Lower lobe of right lung (tissue), 2 donors: Measurements from ENCODE around the gene PBX4. TPM values are rescaled to one million over a fixed set of nuclear protein-coding genes. Genes with fewer than 3 reads are reported as not detected.

ENCODE experiments used
- ATAC-seq, 2 donors: fragments of 200-7000 bp; cut with Tn5 transposase; one replicate each; pipeline ENCODE4 v1.9.1; 2020 to 2022; ENCODE audit warnings: mild to moderate bottlenecking in 2 of 2, moderate library complexity in 2 of 2
- DNase-seq: peaks from one replicate; pipeline ENCODE4 v3.0.0-alpha.2; 2020
- H3K27ac ChIP-seq: fragments of 200-600 bp; one replicate; pipeline ENCODE4 v1.8.0; 2022
- H3K27me3 ChIP-seq: fragments of 200-600 bp; one replicate; pipeline ENCODE4 v1.8.0; 2022; ENCODE audit warnings: low read depth
- H3K36me3 ChIP-seq: fragments of 200-600 bp; one replicate; pipeline ENCODE4 v1.8.0; 2022; ENCODE audit warnings: mild to moderate bottlenecking
- H3K4me1 ChIP-seq: fragments of 200-600 bp; one replicate; pipeline ENCODE4 v1.8.0; 2022
- H3K4me3 ChIP-seq: fragments of 200-600 bp; one replicate; pipeline ENCODE4 v1.8.0; 2022; ENCODE audit warnings: mild to moderate bottlenecking
- H3K9me3 ChIP-seq: fragments of 200-600 bp; one replicate; pipeline ENCODE4 v1.8.0; 2022
- intact Hi-C: fragments of 100-400 bp; cut with DNase I; formaldehyde crosslinking; loops from one replicate; pipeline ENCODE4 v1.11.0; 2022
- total RNA-seq: library from RNA; stranded (reverse); fragmentation: NEBNext Ultra II Directional; extraction: Animal tissue kit (Norgen Biotek cat#: 25700); gene quantifications from one replicate; pipeline ENCODE4 v1.2.1, GENCODE V29; 2021
- TF ChIP-seq, protein P1 (sequence below): fragments of 200-600 bp; IDR thresholded peaks from one replicate; pipeline ENCODE4 v1.8.0; 2022; ENCODE audit warnings: antibody characterized with exemption, mild to moderate bottlenecking
- donor health status: DM: no; HTN: yes; CAD: no; lungs with severe emphysema.

PBX4 gene
- total RNA-seq, 1 donor from 2014 or later, result 3.7 TPM

DNA sequence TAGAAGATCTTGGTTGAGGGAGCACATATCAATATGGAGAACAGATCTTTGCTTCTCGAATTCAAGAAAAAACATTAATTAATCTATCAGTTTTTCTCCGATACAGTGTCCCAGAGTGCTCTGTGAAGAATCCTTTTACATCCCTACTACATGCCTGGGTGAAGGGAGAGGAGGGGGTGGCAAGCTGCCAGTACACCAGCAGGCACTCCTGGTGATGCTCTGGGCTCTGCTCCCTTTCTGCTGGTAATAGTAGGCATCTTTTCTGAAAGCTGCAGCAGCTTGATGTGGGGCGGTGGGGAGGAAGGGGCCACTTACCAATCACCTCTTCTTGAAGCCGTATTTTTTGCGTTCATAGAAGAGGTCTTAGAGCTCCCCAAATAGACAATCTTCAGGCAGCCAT lies 30.7 kb downstream of the PBX4 start:
- H3K27me3 ChIP-seq, result no peaks in the 10 kb centered on the region
- no peak overlapping the region for H3K27ac ChIP-seq
- ATAC-seq, result no peak
- TF ChIP-seq, protein P1, sequence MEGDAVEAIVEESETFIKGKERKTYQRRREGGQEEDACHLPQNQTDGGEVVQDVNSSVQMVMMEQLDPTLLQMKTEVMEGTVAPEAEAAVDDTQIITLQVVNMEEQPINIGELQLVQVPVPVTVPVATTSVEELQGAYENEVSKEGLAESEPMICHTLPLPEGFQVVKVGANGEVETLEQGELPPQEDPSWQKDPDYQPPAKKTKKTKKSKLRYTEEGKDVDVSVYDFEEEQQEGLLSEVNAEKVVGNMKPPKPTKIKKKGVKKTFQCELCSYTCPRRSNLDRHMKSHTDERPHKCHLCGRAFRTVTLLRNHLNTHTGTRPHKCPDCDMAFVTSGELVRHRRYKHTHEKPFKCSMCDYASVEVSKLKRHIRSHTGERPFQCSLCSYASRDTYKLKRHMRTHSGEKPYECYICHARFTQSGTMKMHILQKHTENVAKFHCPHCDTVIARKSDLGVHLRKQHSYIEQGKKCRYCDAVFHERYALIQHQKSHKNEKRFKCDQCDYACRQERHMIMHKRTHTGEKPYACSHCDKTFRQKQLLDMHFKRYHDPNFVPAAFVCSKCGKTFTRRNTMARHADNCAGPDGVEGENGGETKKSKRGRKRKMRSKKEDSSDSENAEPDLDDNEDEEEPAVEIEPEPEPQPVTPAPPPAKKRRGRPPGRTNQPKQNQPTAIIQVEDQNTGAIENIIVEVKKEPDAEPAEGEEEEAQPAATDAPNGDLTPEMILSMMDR, result no peak
- H3K4me3 ChIP-seq, result no peak overlapping the region
- DNase-seq, result no peak
- peaks cover 15% of the 10 kb centered on the region for H3K4me1 ChIP-seq
- no peaks in the 10 kb centered on the region for H3K9me3 ChIP-seq
- intact Hi-C loops, result no loop called here
- no peaks in the 10 kb centered on the region for H3K36me3 ChIP-seq

DNA sequence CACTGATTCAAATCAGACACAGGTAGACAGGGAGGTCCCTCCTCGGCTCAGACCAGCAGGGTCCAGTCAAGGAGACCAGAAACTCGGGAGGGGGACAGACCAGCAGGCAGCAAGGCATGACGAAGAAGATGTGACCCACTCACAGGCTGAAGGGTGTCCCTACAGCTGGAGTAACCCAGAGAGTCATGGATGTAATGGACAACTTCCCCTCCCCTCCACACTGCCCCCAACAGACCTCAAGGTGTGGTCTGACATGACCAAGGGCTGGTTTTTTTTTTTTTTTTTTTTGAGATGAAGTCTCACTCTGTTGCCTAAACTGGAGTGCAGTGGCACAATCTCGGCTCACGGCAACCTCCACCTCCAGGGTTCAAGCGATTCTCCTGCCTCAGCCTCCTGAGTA lies 34.1 kb downstream of the PBX4 start:
- no peaks in the 10 kb centered on the region for H3K9me3 ChIP-seq

DNA sequence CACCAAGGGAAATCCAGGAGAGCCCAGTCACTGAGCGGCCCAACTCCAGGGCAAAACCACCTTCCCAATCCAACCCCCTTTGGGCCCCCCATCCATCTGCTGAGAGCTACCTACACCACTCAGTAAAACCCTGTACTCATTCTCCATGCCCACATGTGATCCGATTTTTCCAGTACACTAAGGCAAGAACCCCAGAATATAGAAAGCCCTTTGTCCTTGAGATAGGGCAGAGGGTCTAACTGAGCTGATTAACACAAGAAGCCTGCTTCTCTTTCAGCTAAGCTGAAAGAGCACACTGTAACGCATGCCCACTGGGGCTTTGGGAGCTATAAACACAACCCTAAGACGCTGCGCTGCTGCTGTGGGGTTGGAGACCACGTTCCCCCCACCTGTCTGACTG lies 36.0 kb downstream of the PBX4 start:
- Histone ChIP-seq H3K9me3 (no peaks in the 10 kb centered on the region), H3K27ac (no peak overlapping the region), H3K27me3 (no peaks in the 10 kb centered on the region), H3K4me1 (no peaks in the 10 kb centered on the region), H3K4me3 (no peak overlapping the region), H3K36me3 (no peaks in the 10 kb centered on the region)
- DNase-seq, result no peak
- TF ChIP-seq, protein P1, result no peak
- intact Hi-C loops, result no loop called here
- ATAC-seq, result no peak

More for the DNA sequence above, 34.1 kb downstream of the PBX4 start:
- TF ChIP-seq, protein P1, result no peak
- H3K27ac ChIP-seq, result no peak overlapping the region
- no peak for ATAC-seq
- no peaks in the 10 kb centered on the region for H3K27me3 ChIP-seq
- DNase-seq, result no peak
- intact Hi-C loops, result no loop called here
- H3K36me3 ChIP-seq, result no peaks in the 10 kb centered on the region
- H3K4me1 ChIP-seq, result no peaks in the 10 kb centered on the region
- H3K4me3 ChIP-seq, result no peak overlapping the region

DNA sequence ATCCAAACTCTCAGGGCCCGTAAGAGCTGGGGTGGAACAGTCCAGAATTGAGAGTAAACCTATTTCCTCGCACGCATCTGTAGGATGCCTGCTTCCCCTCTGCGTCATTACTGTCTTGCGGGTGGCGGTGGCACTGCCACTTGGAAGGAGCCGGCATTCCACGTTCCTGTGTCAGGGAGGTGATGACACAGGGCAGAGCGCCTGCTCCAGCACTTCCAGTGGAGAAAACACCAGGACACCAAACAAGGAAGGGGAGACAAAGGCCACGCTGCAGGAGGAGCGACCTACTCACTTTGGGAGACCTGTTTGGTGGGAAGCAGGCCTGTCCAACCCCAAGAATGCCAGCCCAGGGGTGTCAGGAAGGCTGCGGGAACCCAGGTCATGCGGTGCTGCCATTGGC lies 37.1 kb downstream of the PBX4 start:
- no peak for ATAC-seq
- intact Hi-C loops, result no loop called here

DNA sequence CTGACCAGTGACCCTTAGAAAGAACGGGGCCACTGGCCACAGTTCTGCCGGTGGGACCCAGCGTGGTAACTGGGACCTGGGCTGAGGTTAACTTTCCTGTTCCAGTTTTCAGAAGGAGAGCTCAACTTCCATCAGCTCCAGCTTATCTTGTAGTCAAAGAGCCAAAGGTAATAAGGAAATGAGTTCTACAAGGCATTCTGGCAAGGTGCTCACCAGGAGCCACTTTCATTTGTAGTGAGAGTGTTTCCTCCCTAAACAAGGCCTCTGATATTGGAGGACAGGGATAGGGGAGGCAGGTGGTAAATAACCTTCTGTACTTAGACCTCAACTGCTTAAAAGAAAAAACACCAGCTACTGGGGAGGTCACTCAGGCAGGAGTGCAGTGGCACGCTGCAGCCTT lies 38.1 kb downstream of the PBX4 start:
- no peaks in the 10 kb centered on the region for H3K36me3 ChIP-seq
- no peak for ATAC-seq
- H3K4me3 ChIP-seq, result no peak overlapping the region
- H3K27ac ChIP-seq, result no peak overlapping the region
- intact Hi-C loops, result no loop called here
- TF ChIP-seq, protein P1, result no peak
- DNase-seq, result no peak
- H3K4me1 ChIP-seq, result no peaks in the 10 kb centered on the region
- H3K27me3 ChIP-seq, result no peaks in the 10 kb centered on the region
- no peaks in the 10 kb centered on the region for H3K9me3 ChIP-seq

More for the DNA sequence above, 37.1 kb downstream of the PBX4 start:
- TF ChIP-seq, protein P1, result no peak
- no peaks in the 10 kb centered on the region for H3K36me3 ChIP-seq
- no peaks in the 10 kb centered on the region for H3K4me1 ChIP-seq
- no peak overlapping the region for H3K27ac ChIP-seq
- H3K4me3 ChIP-seq, result no peak overlapping the region
- DNase-seq, result no peak
- no peaks in the 10 kb centered on the region for H3K9me3 ChIP-seq
- H3K27me3 ChIP-seq, result no peaks in the 10 kb centered on the region
